Peyer's patch (tissue), 4 donors: ENCODE measurements around the gene INTS6.

Experiments
- CTCF ChIP-seq, 6 experiments: fragments of 450-650 bp in 4 of 6; fragments of 200-600 bp in 2 of 6; sonication (generic) in 1 of 6; IDR thresholded peaks; one replicate each; pipeline ENCODE4 v1.5.1; 2017 to 2019; ENCODE audit warnings: antibody characterized with exemption in 6 of 6, mild to moderate bottlenecking in 3 of 6, moderate library complexity in 1 of 6
- POLR2A ChIP-seq, 2 donors: fragments of 450-650 bp; IDR thresholded peaks; one replicate each; pipeline ENCODE4 v1.5.1; 2017; ENCODE audit warnings: antibody characterized with exemption in 2 of 2, mild to moderate bottlenecking in 2 of 2, moderate library complexity in 2 of 2

DNA sequence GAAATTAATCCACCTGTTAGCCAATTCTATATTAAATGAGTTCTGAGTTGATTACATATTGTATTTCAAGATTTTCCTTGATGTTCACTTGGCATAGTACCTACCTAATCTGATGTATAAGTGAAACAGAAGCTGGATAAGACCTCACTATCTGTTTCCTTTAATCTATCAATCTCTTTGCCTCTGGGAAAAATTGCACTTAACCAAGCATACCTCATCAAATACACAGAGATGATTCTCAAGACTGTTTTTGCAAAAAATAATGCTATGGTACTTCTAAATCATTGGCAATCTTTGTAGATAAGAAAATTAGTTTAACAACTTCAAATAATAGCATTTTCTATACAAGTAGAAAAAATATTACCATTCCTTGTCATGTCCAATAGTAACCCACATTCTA, 58.1 kb downstream of the INTS6 start:
- TF ChIP-seq CTCF (IDR thresholded peaks at IDR 0.05) (no peak), POLR2A (IDR thresholded peaks at IDR 0.05) (no peak)
